ENCODE data around the gene UGT2A1.

DNA sequence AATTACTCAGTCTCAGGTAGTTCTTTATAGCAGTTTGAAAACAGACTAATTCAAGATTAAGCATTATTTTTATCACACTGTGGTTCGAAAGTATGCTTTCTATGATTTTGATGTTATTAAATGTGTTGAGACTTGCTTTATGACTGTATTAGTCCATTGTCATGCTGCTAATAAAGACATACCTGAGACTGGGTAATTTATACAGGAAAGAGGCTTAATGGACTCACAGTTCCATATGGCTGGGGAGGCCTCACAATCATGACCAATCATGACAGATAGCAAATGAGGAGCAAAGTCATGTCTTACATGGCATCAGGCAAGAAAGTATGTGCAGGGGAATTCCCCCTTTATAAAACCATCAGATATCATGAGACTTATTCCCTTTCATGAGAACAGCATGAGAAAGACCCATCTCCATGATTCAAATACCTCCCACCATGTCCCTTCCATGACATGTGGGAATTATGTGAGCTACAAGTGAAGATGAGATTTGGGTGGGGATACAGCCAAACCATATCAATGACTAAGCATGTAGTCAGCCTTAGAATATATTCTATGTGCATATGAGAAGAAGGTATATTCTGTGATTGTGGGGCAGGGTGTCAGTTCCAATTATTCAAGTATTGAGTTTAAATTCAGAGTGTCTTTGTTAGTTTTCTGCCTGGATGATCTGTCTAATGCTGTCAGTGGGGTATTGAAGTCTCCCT, 44.6 kb upstream of the UGT2A1 start:
- TF ChIP-seq, protein P1, sequence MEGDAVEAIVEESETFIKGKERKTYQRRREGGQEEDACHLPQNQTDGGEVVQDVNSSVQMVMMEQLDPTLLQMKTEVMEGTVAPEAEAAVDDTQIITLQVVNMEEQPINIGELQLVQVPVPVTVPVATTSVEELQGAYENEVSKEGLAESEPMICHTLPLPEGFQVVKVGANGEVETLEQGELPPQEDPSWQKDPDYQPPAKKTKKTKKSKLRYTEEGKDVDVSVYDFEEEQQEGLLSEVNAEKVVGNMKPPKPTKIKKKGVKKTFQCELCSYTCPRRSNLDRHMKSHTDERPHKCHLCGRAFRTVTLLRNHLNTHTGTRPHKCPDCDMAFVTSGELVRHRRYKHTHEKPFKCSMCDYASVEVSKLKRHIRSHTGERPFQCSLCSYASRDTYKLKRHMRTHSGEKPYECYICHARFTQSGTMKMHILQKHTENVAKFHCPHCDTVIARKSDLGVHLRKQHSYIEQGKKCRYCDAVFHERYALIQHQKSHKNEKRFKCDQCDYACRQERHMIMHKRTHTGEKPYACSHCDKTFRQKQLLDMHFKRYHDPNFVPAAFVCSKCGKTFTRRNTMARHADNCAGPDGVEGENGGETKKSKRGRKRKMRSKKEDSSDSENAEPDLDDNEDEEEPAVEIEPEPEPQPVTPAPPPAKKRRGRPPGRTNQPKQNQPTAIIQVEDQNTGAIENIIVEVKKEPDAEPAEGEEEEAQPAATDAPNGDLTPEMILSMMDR (IDR thresholded peaks at IDR 0.05 in 2 of 3, conservative IDR thresholded peaks at IDR 0.05 in 1 of 3; ENCODE audit: borderline replicate concordance in 1 of 3, insufficient read depth in 1 of 3, low read depth in 2 of 3, low read length in 2 of 3): no peak
- TF ChIP-seq EZH2 (IDR thresholded peaks at IDR 0.05) (no peak), ZFX (IDR thresholded peaks at IDR 0.05) (no peak), CEBPB (IDR thresholded peaks at IDR 0.05; ENCODE audit: low read depth) (no peak), EGR1 (IDR thresholded peaks at IDR 0.05; ENCODE audit: low read depth) (no peak)
- TF ChIP-seq, protein P2, sequence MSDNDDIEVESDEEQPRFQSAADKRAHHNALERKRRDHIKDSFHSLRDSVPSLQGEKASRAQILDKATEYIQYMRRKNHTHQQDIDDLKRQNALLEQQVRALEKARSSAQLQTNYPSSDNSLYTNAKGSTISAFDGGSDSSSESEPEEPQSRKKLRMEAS (IDR thresholded peaks at IDR 0.05): no peak

Measured in HCT116 (cell line).